ENCODE results near the gene DPP9.
"Not testable (repeated sequence)": the region's sequence is repeated elsewhere in the genome, so short reads cannot be mapped to it uniquely, and the experiment has no call there.

Gene DPP9

GRCh38 chr19:4738734-4739133 is 15.1 kb upstream of the DPP9 start:
- no peak for DNase-seq

DNA sequence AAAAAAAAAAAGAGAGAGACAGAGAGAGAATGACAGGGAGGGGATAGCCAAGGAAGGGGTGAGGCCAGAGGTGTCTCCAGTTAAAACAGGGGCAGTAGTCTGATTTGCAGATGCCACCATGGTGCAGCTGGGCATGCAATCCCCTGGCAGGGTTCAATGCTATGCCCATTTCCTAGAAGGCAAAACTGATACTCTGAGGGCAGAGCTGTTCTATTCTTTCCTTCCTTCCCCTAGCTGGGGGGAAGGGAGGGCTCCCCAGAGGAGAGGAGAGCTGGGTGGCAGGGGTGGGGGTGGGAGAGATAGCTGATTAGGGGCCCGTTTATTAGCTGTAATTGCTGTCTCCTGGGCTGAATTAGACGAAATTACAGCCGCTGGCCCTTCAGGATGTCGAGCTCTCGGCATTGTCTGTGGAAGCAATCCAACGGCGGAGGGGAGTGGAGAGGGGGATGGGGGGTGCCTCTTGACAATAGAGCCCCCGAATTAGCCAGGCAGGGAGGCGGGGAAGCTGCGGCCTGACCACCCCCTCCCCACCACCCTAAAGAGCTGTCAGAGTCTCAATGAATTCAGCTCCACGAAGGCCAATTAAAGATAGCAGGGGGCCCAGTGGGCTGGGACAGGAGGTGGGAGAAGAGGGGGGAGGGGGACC is 14.4 kb upstream of the DPP9 start:
- no peak for DNase-seq

DNA sequence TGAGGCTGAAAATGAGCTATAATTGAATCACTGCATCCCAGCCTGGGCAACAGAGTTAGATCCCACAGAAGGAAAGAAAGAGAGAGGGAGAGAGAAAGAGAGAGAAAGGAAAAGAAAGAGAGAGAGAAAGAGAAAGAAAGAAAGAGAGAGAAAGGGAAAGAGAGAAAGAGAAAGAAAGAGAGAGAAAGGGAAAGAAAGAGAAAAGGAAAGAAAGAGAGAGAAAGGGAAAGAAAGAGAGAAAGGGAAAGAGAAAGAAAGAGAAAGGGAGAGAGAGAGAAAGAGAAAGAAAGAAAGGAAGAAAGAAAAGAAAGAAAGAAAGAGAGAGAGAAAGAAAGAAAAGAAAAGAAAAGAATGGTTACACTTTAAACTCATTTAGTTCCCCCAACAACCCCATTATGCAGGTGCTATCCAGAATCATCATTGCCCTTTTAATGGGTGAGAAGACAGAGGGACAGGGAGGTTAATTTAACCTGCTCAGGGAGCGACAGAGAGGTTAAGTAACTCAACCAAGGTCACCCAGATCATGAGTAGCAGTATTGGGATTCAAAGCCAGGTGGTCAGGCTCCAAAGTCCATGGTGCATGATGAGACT is 10.2 kb upstream of the DPP9 start:
- no peak for DNase-seq

- peak; percentile 67 to 78 for DNase-seq
Measured at GRCh38 chr19:4732680-4733114, 9.1 kb upstream of the DPP9 start.

DNA sequence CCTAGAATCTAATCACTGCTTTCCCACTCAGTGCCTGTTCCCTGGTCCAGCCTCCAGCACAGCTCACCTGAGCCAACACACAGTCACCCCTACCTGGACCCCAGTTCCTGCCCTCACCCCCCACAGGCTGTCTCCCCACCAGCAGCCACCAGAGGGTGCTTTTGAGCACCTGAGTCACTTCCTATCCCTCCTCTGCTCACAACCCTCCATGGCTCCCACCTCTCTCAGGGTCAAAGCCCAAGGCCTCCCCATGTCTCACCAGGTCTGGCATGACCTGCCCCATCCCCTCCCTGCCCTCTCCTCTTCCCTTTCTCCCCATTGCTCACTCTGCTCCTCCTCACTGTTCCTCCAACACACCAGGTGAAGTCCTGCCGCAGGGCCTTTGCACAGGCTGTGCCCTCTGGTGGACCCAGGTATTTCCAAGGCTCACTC is 7.1 kb upstream of the DPP9 start:
- peak; percentile 57 to 71 for DNase-seq

DNA sequence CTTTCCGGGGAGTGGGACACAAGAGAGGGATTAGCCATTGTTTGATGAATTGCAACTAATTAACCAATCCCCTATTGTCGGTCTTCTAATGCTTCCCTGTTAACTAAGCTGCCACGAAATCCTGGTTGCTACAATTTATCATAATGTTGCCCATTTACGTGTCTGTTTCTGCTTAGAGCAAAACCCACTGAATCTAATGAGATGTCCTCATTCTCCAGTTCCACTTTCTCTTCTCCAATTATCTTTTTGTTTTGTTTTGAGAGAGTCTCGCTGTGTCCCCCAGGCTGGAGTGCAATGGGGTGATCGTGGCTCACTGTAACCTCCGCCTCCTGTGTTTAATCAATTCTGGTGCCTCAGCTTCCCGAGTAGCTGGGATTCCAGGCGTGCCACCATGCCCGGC is 5.2 kb upstream of the DPP9 start:
- no peak for DNase-seq

DNA sequence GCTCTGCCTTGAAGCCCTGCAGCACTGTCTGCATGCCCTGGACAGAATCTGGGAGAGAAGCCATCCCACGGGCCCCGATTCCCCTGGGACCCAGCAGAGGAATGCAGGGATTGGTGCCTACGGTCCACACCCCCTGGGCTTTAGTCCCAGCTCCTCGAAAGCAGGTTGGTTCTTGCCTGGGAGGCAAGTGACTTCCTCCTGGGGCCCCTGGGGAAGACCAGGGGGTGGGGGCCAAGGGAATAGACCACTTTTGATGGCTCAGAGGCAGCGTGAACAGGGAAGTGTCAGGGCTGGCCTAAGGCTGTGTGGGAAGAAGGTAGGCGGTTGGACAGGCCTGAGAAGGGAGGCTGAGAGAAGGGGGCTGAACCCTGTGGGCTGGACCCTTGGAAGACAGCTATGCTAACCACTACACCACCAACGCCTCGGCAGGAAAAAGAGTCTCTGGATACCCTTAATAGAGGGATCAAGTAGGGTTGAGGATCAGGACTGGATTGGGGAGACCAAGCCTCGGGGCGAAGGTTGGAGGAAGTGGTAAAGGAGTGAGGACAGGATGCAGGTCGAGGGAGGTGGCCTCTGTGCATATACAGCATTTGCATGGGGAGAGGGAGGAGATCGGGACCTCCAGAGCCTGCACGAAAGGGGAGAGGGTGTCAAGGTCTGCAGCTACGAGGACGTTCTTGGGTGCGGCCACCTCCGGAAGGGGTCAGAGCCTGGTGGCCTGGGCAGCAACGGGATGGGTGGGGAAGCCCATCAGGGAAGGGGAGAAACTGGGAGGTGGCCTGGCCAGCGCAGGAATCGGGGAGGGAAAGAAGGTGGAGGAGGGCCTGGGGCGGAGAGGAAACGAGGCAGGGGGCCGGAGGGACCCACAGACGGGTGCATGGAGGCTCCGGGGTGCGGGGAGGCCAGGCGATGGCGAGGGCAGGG is 709 bp downstream of the DPP9 start:
- DNase-seq, result peak in 1 of 2 donors; percentile 15

GRCh38 chr19:4721196-4721595 is 2.4 kb downstream of the DPP9 start:
- no peak for DNase-seq

DNA sequence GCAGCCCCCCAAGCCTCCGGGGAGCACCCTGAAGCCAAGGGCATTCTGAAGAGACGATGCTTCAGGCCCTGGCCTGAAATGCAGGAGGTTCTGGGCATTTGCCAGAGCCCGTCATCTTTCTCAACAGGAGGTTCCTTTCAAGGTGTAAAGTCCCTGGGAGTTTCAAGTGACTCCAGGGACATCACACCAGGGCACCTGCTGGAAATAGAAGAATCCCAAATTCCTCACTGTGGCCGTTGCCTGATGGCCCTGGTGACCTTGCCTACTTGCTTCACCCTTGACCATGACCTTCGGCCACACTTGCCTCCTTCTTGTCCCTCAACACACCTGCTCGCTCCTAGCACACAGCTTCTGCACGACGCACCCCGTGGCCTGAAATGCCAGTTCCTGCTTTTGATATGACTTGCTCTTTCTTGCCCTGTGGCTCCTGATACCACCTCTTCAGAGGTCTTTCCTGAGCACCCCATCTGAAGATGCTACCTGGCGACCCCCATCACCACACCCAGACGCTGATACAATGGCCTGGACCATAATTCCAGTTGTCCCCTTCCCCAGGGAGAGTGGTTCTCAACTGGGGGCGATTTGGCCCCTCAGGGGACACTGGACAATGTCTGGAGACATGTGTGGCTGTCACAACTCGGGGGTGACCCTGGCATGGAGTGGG is 3.5 kb downstream of the DPP9 start:
- DNase-seq, result no peak

GRCh38 chr19:4719499-4719866 is 4.2 kb downstream of the DPP9 start:
- no peak for DNase-seq

DNA sequence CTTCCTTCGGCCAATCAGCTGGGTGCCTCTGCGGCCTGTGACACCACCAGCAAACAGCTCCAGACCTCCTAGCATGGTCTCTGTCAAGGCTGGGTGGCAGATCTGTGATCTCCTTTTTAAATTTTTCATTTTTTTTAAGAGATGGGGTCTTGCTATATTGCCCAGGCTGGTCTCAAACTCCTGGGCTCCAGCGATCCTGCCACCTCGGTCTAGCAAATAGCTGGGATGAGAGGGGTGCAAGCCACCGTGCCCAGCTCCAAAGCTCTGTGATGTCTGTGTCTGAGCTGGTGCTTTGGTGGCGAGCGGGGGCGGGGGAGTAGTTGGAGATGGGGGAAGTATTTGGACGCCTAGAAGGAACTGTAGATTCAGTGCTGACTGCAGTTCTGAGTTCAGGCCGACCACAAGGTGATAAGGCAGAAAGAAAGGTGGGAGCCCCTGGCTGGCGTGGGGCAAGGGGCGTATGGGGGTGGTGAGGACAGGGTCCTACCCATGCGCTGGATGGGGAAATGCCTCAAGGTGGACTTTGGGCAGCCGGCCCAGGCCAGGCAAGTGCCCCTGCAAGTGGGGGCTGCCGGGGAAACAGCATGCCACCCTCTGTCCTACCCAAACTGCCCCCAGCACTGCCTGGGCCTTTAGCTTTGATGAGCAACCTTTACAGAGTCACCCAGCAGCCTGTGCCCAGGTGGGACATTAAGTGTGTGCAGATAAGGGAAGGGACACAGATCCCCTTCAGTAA is 5.5 kb downstream of the DPP9 start:
- no peak for DNase-seq

- DNase-seq, result no peak
Measured at GRCh38 chr19:4717191-4717965, 6.3 kb downstream of the DPP9 start.

DNA sequence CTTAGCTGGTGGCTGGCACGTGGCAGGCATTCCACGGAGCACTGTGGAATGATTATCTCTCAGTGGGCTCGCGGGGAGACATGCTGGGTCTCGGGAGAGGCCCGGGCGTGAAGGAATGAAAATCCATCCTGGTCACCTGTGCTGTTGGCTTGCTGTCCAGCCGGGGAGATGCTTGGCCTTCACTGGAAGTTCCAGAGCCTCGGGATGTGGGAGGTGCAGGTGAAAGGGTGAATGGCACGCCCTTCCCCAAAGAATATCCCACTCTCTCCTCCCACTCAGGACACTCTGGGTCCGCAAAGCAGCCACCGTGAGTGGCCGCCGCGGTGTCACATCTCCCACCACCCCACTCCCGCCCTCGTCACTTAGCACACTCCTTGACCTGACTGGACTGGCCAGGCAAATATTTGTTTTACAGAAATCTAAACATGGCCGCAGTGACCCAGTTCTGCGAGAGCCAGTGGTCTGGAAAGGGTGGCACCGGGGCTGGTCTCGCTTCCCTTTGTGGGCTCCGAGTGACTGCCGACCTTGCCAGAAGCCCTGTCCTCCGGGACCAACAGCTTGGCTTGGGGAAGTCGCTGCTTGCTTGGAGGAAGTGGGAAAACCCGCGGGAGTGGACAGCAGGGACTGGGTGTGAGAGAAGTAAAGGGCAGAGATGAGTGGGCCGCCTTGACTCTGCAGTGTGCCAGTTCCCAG is 8.0 kb downstream of the DPP9 start:
- no peak for DNase-seq

DNA sequence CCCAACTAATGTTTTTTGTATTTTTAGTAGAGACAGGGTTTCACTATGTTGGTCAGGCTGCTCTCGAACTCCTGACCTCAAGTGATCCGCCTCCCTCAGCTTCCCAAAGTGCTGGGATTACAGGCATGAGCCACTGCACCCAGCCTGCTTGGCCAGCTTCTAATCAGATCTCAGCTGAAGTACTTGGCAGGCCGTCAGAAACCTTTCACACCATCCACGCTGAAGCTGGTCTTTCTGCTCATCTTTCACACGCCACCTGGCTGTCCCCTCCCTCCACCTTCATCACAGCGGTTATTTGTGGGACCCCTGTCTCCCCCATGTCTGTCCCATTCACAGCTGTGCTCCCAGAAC is 8.5 kb downstream of the DPP9 start:
- not testable (repeated sequence) for DNase-seq

- no peak for DNase-seq
Measured at GRCh38 chr19:4714016-4714415, 9.6 kb downstream of the DPP9 start.

DNA sequence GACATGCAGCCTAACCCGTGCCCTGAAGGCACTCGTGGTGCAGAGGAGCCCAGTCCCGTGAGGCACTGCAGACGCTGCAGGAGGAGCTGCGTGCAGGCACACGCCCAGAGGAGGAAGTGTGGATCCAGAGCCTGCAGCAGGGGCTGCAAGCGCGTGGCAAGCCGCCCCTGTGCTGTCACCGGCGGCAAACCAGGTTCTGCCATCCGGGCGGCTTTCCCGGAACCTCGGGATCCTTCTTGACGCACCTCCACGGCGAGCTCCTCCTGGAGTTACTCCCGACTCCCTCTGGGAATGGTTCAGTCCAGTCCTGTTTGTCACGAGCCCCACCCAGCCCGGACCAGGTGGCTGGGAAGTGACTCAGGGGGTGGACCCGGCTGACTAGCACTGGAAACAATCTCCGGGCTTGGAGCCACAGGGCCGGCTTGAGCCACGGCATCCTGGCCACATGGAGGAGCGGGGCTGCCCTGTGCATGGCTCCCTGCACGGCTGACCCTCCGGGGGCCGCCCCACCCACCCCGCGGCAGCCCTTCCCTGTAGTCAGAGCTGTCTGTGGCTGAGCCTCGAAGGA is 10.2 kb downstream of the DPP9 start:
- DNase-seq, result no peak

- no peak for DNase-seq
Measured at GRCh38 chr19:4712771-4713170, 10.9 kb downstream of the DPP9 start.

DNA sequence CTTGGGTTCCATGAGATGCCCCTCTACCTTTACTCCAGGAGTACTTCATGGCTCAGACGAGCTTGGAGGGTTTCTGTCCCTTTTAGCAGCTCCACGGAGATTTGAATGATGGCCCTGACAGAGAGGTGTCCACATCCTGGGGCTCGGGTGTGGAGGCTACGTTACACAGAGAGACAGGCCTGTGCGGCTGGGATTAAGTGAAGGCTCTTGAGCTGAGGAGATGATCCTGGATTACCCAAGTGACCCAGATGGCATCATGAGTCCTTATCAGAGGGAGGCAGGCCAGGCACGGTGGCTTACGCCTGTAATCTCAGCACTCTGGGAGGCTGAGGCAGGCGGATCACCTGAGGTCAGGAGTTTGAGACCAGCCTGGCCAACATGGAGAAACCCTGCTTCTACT is 12.4 kb downstream of the DPP9 start:
- DNase-seq, result no peak

- DNase-seq, result no peak
Measured at GRCh38 chr19:4710281-4710600, 13.4 kb downstream of the DPP9 start.

- peak in 1 of 2 donors; percentile 34 for DNase-seq
Measured at GRCh38 chr19:4709440-4710280, 14.0 kb downstream of the DPP9 start.
